ENCODE data around the gene RACK1.

Gene RACK1

GRCh38 chr5:181223729-181224389 lies 19.8 kb downstream of the RACK1 start:
- Histone ChIP-seq H3K4me3 (IDR thresholded peaks at IDR 0.05; ENCODE audit: insufficient read depth, low read depth, low read length) (no peak overlapping the region), H3K4me2 (peak overlapping the region; percentile 57; the same call in 1 of the 2 replicates), H3K36me3 (ENCODE audit: insufficient read depth) (no peaks in the 10 kb centered on the region), H3K4me1 (ENCODE audit: low read depth, poor library complexity, severe bottlenecking) (peaks cover 8% of the 10 kb centered on the region), H3K27ac (no peak overlapping the region), H3K27me3 (ENCODE audit: insufficient read depth, low read depth) (no peaks in the 10 kb centered on the region), H3K79me2 (ENCODE audit: insufficient read depth, low read depth) (no peaks in the 10 kb centered on the region), H2AFZ (ENCODE audit: low read depth) (no peak overlapping the region; the same call in 1 of the 2 replicates), H3K9ac (peak overlapping the region; percentile 67; the same call in 1 of the 2 replicates), H4K20me1 (ENCODE audit: insufficient read depth) (no peaks in the 10 kb centered on the region)
- no peak for TF ChIP-seq CTCF (conservative IDR thresholded peaks at IDR 0.05; ENCODE audit: low read depth, low read length)

- Histone ChIP-seq H3K36me3 (ENCODE audit: insufficient read depth) (no peaks in the 10 kb centered on the region), H3K79me2 (ENCODE audit: insufficient read depth, low read depth) (no peaks in the 10 kb centered on the region), H3K4me3 (IDR thresholded peaks at IDR 0.05; ENCODE audit: insufficient read depth, low read depth, low read length) (no peak within 1 kb of the TSS), H4K20me1 (ENCODE audit: insufficient read depth) (no peaks in the 10 kb centered on the region), H3K4me2 (peak within 1 kb of the TSS; percentile 82), H3K9ac (peak within 1 kb of the TSS; percentile 67; the same call in 1 of the 2 replicates), H3K27me3 (ENCODE audit: insufficient read depth, low read depth) (no peaks in the 10 kb centered on the region), H3K27ac (peak within 1 kb of the TSS; percentile 92), H3K4me1 (ENCODE audit: low read depth, poor library complexity, severe bottlenecking) (peaks cover 8% of the 10 kb centered on the region), H2AFZ (ENCODE audit: low read depth) (peak within 1 kb of the TSS; percentile 67)
- no peak for TF ChIP-seq CTCF (conservative IDR thresholded peaks at IDR 0.05; ENCODE audit: low read depth, low read length)
Observed at GRCh38 chr5:181223058-181223728, 20.5 kb downstream of the RACK1 start, which contains the start of gene TRIM41. Gene TRIM41 (plus strand): TSS chr5:181223281. CDS start chr5:181224000, 719 bp downstream.

GRCh38 chr5:181222630-181223057 lies 21.1 kb downstream of the RACK1 start:
- Histone ChIP-seq H4K20me1 (ENCODE audit: insufficient read depth) (no peaks in the 10 kb centered on the region), H3K27me3 (ENCODE audit: insufficient read depth, low read depth) (no peaks in the 10 kb centered on the region), H3K36me3 (ENCODE audit: insufficient read depth) (no peaks in the 10 kb centered on the region), H3K79me2 (ENCODE audit: insufficient read depth, low read depth) (no peaks in the 10 kb centered on the region), H3K4me3 (IDR thresholded peaks at IDR 0.05; ENCODE audit: insufficient read depth, low read depth, low read length) (no peak overlapping the region), H2AFZ (ENCODE audit: low read depth) (peak overlapping the region; percentile 67; the same call in 1 of the 2 replicates), H3K4me2 (peak overlapping the region; percentile 82), H3K27ac (peak overlapping the region; percentile 92), H3K4me1 (ENCODE audit: low read depth, poor library complexity, severe bottlenecking) (peaks cover 8% of the 10 kb centered on the region), H3K9ac (peak overlapping the region; percentile 67; the same call in 1 of the 2 replicates)
- TF ChIP-seq CTCF (conservative IDR thresholded peaks at IDR 0.05; ENCODE audit: low read depth, low read length): no peak

GRCh38 chr5:181221792-181222629 lies 21.7 kb downstream of the RACK1 start:
- H3K79me2 ChIP-seq (ENCODE audit: insufficient read depth, low read depth): no peaks in the 10 kb centered on the region
- H3K4me2 ChIP-seq: peak overlapping the region; percentile 82
- H3K4me3 ChIP-seq (IDR thresholded peaks at IDR 0.05; ENCODE audit: insufficient read depth, low read depth, low read length): no peak overlapping the region
- H3K36me3 ChIP-seq (ENCODE audit: insufficient read depth): no peaks in the 10 kb centered on the region
- peaks cover 8% of the 10 kb centered on the region for H3K4me1 ChIP-seq (ENCODE audit: low read depth, poor library complexity, severe bottlenecking)
- H3K9ac ChIP-seq: peak overlapping the region; percentile 67; the same call in 1 of the 2 replicates
- peak overlapping the region; percentile 92 for H3K27ac ChIP-seq
- H3K27me3 ChIP-seq (ENCODE audit: insufficient read depth, low read depth): no peaks in the 10 kb centered on the region
- no peaks in the 10 kb centered on the region for H4K20me1 ChIP-seq (ENCODE audit: insufficient read depth)
- TF ChIP-seq CTCF (conservative IDR thresholded peaks at IDR 0.05; ENCODE audit: low read depth, low read length): no peak
- H2AFZ ChIP-seq (ENCODE audit: low read depth): peak overlapping the region; percentile 67; the same call in 1 of the 2 replicates
